HG03457 (cell line): Measurements from ENCODE around the gene RNF157.
"Not testable (repeated sequence)": the region's sequence is repeated elsewhere in the genome, so short reads cannot be mapped to it uniquely, and the experiment has no call there.

Experiments
- ATAC-seq: cut with Tn5 transposase; IDR thresholded peaks from one replicate; pipeline ENCODE4 v1.9.1; 2021; ENCODE audit warnings: moderate number of reproducible peaks; ENCODE audit not compliant: unreplicated experiment

Gene RNF157

DNA sequence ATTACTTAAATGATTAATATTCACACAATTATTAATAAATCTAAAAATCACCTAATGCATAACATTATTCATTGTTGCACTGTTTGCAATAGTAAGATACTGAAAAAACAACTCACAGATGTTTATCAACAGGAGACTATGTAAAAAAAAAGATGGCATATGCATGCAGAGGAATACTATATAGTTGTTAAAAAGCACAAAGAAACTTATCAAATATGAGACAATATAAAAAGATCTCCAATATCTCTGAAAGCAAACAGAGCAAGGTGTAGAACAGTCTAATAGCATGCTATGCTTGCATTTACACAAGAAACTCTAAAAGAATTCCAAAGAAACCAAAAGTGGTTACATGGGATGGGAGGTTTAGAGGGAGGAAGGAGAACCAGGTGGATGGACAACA lies 3.7 kb downstream of the RNF157 start:
- ATAC-seq = no peak

DNA sequence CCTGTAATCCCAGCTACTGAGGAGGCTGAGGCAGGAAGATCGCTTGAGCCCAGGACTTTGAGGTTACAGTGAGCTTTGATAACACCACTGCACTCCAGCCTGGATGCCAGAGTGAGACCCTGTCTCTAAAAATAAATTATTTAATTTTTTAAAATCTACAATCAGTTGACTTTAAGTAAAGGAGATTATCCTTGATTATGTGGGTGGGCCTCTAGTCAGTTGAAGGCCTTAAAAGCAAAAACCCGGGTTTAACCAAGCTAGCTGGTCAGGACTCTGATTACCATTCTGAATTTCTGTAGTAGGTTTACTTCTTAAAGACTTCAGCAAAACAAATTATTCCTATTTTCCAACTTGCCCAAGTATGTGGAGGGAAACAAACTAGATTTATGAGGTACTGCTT lies 4.4 kb downstream of the RNF157 start:
- ATAC-seq = no peak

DNA sequence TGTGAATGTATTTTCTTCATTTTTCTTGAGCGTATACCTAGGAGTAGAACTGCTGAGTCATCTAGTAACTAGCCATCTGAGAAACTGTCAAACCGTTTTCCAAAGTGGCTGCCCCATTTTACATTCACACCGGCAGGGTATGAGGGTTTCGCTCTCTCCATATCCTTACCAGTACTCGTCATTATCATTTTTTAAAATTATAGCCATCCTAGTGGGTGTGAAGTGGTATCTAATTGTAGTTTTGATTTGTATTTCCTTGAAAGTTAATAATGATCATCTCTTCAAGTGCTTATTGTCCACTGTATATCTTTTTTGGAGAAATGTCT lies 6.0 kb downstream of the RNF157 start:
- no peak for ATAC-seq

DNA sequence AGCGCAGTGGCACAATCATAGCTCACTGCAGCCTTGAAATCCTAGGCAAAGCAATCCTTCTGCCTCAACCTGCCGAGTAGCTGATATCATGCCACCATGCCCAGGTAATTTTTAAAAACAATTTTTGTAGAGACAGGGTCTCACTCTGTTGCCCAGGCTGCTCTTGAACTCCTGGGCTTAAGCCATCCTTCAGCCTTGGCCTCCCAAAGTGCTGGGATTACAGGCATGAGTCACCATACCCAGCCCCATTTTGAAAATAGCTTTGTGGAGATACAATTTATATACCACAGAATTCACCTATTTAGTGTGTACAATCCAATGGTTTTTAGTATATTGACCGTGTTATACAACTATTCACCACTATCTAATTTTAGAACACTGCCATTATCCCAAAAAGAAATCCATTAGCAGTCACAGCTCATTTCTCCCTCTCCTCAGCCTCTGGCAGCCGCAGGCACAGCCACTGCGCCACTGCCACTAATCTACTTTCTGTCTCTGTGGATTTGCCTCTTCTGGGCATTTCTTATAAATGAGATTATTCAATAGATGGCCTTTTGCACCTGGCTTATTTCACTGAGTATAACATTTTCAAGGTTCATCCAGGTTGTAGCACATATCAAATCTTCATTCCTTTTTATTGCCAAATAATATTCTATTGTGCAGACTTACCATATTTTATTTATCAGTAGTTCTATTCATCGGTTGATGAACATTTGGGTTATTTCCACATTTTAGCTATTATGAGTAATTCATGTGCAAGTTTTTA lies 6.5 kb downstream of the RNF157 start:
- no peak for ATAC-seq

DNA sequence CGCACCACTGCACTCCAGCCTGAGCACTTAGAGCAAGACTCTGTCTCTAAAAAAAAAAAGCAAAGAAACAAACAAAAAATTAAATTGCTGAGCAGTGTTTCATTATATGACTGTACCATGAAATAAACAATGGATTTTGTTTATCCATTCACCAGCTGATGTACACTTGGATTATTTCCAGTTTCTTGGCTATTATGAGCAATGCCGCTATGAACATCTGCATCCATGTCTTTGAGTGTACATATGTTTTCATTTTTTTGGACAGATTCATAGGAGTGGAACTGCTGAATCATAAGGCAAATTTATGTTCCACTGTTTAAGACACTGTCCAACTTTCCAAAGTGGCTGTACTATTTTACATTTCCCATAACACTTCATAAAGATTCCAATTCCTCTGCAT lies 8.0 kb downstream of the RNF157 start:
- ATAC-seq = no peak

DNA sequence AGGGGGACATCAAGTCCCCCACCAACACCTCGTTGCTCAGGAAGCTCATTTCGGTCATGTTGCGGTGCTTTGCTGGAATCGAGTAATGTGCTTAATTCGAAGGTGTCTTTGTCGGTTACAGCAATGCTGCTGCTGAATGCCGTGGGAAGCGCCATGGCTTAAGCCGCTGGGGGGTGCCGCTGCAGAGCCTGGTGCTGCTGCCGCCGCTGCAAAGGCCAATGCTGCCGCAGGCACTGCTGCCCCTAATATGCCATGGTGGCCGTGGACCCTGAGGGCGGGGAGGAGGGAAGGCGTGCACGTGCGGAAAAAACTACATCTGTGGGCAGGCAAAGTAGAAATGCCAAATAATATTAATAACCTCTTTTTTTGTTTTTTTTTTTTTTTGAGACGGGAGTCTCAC lies 13.5 kb downstream of the RNF157 start:
- not testable (repeated sequence) for ATAC-seq

DNA sequence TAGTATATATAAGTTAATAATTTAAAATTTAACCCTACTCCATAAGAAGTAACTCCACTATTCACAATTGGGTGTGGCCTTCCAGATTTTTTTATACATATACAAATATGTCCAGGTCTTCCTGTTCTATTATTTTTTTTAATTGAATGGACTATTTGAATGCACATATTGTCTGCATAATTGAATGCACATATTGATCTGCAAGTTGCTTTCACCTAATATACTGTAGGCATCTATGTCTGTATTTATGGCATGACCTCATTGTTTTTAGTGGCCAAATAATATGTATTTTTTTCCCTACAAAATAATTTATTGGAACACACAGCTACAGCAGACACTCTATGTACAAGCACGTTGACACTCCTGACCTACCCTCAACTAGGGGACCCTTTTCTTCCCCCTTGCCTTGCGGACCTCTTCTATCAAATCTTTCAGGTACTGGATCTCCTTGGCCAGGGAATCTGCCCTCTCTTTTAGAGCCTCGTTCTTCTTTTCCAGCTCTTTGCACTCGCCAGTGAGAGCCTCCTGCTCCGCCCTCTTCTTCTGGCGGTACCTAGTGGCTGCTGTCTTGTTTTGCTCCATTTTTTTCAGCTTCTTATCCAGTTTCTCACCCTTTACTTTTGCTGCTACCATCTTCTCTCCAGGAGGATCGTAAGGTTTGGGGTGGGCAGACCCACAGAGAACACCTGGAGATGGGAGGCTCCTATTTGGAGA lies 14.8 kb downstream of the RNF157 start:
- ATAC-seq = not testable (repeated sequence)

DNA sequence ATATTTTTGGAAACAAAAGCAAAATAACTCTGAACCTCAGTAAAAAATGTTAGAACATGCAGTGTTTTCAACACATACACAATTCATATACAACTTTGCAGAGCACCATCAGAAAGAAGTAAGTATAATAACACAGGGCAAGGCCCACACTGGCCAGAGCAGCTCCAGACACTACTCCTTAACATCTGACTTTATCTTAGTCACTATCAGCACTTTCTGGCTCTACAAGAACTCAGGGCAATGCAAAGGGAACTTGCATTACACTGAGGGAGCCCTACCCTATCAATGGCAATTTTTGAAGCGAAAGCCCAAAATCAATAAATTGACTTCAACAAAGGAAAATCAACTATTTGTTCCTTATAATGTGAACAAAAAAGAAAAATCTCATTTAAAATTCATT lies 16.5 kb downstream of the RNF157 start:
- ATAC-seq = no peak

DNA sequence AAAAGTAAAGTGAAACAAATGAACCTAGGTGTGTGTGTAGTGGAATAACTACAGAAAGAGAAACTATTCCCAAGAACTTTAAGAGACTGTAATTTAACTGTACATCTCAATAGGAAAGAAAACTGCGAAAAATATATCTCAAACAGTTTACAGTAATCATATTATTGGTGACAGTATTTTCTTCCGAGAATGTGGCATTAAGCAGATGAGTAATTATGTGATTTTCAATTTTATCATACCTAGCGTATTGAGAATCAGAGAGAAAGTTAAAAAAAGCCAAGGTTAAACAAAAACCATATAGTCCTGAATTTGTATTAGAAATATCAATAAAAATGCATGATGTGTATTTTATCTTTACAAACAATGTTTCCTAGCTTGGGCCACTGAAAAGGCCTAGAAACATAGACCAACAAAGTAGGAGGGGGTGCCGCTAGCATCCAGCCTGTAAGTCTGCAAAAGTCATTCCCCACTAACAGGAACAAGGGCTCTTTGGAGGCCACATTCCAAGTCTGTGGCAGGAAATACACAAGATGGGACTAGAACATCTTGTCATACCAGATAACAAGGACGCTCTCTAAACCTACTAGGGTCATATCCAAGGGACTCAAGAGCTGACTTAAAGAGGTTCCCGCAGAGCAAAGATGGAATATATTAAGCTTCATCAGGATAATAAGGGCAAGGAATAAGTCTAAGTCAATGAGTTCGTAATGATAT lies 20.5 kb downstream of the RNF157 start:
- ATAC-seq = no peak

DNA sequence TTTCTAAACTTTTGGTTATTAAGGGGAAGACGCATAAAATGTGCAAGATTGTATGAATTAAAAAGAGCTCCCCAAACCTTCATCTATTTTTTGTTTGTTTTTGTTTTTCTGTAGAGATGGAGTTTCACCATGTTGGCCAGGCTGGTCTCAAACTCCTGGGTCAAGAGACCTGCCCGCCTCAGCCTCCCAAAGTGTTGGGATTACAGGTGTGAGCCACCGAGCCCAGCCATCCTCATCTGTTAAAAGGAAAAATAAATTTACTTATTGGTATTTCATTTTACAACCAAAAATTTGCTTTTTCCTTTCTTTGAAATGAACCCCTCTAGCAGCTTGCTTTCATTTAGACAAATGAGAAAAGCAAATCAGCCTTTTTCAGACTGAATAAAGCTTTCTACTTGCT lies 23.2 kb downstream of the RNF157 start:
- no peak for ATAC-seq

DNA sequence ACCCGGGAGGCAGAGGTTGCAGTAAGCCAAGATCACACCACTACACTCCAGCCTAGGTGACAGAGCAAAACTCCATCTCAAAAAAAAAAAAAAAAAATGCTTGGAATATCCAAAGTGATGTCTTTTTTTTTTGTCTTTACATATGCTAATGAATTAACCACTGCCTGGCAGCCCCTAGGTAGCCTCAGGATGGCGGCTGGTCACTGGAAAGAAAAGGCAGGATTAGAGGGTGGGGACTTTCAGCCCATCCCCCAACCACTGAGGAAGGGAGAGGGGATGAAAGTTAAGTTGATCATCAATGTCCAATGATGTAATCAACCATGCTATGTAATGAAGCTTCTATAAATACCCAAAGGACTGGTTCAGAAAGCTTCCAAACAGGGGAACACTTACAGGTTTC lies 26.8 kb downstream of the RNF157 start:
- no peak for ATAC-seq

DNA sequence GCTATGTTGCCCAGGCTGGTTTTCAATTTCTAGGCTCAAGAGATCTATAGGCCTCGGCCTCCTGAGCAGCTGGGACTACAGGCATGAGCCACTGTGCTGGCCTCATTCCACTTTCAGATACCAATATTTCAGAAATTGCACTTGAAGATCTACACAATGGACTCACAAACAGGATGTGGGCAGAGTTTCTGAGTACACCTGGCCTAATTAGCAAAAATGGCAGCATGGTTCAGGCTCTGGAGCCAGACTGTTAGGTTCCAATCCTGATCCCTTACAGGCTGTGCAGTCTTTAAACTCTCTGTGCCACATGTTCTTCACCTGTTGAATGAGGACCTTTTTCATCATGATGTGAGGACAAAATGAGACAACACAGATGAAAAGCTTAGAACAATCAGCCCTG lies 32.2 kb downstream of the RNF157 start:
- ATAC-seq = no peak

DNA sequence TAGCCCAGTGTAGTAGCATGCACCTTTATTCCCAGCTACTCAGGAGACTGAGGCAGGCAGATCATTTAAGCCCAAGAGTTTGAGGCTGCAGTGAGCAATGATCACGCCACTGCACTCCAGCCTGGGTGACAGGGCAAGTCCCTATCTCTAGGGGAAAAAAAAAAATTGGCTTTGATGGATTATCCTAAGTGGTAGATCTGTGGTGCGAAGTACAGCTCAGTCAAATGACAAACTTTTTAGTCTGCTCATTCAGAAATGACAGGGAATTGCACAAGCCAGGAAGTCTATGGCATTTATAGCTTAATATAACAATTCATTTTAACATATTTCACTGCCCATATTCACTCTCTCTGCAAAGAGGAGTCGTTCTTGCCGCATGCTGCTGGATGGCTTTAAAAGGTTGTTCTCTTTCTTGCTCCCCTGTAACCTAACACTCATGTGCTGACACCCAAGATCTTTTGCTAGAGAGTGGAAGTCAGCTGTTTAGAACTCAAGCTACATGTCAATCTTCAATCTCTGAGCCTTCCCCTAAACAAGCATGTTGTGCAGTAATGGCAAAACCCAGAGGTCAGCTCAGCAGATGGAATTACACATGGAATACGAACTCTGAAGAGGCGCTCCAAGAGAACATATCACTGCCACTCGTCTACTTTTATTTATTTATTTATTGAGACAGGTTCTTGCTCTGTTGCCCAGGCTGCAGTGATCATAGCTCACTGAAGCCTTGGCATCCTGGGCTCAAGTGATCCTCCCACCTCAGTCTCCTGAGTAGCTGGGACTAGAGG lies 32.8 kb downstream of the RNF157 start:
- no peak for ATAC-seq

DNA sequence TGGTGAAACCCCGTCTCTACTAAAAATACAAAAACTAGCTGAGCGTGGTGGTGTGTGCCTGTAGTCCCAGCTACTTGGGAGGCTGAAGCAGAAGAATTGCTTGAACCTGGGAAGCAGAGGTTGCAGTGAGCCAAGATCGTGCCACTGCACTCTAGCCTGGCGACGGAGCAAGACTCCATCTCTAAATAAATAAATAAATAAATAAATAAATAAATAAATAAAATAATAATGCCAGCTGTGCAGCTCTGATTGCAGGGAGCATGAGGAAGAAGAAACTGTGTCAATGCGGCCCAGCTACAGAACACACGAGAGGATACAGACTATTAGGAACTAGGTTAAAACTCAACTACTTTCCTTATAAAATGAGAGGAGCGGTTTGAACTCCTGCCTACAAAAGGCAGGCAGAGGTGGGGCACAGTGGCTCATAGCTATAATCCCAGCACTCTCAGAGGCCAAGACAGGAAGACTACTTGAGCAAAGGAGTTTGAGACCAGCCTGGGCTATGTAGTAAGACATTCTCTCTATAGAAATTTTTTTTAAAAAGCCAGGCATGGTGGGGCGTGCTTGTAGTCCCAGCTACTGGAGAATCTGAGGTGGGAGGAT lies 34.6 kb downstream of the RNF157 start:
- not testable (repeated sequence) for ATAC-seq

DNA sequence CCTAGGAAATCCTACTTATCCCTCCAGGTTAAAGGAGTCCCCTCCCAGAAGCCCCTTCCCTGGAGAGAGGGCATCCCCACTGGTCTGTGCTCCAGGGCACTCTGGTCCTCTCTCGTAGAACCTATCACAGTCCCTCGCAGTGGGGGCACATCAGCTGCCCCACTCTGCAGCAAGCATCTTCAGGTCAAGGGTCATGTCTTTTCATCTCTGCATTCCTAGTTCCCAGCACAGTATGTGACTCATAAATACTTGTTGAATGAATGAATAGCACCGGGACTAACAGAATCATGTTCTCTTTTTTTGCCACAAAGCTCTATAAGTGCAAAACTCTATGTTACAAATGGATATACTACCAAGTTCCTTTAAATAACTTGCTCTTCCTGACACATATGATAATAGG lies 36.0 kb downstream of the RNF157 start:
- ATAC-seq = no peak

DNA sequence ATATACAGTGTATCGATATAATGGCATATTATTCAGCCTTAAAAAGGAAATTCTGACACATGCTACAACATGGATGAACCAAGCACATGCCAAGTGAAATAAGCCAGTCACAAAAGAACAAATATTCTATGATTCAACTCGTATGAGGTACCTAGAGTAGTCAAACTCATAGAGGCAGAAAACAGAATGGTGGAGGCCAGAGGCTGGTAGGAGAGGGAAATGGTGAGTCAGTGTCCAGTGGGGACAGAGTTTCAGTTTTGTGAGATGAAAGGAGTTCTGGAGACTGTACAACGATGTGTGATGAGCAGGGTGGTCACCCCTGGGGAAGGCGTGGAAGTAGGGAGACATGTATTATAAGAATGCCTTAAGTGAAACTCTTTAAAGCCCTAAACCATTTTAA lies 39.9 kb downstream of the RNF157 start:
- no peak for ATAC-seq

DNA sequence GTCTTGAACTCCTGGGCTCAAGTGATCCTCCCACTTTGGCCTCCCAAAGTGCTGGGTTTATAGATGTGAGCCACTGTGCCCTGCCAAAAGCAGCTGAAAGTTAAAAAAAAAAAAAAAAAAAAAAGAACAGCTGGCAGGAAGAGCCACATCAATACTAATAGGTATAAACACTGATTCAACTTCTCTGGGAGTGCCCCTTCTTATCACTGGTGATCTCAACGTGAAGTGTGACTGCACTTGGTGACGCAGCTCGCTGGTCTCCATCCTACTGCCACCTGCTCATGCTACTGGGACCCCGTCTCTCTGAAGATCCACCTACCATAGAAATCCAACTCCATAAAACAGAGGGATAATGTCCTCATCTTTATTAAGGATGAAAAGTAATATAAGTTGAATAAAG lies 40.8 kb downstream of the RNF157 start:
- no peak for ATAC-seq

DNA sequence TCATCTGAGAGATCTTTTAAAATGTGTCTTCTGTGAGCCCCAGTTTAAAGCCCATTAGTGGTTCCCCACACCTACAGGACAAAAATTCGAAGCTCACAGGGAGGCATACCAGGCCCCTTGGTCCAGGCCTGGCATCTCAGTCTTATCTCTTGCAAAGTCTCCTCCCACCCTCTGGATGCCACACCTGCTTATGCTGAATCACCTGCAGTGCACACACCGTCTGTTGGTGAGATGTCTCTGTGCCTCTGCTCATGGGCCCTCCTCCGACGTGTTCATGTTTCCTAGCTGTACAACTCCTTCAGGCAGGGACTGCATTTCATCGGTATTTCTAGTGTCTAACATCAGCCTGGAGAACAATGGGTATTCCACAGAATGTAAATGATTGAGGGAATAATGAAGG lies 41.6 kb downstream of the RNF157 start:
- no peak for ATAC-seq

DNA sequence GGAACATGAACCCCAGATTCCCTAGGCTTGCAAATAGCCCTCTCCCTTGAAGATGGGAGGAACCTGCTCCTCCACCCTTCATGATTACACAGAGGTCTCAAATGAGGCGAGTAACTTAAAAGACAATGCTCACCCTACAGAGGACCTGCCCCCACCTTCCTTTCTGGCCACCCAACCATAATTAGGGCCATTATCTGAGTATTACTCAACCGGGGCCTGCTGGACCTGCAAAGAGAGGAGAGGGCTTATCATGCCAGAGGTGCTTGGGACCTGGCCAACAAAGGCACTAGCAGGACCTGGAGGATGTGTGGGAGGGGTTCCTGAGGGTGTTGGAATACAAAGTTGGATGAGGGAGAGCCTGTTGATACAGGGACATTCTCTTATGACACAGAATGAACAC lies 42.4 kb downstream of the RNF157 start:
- no peak for ATAC-seq

DNA sequence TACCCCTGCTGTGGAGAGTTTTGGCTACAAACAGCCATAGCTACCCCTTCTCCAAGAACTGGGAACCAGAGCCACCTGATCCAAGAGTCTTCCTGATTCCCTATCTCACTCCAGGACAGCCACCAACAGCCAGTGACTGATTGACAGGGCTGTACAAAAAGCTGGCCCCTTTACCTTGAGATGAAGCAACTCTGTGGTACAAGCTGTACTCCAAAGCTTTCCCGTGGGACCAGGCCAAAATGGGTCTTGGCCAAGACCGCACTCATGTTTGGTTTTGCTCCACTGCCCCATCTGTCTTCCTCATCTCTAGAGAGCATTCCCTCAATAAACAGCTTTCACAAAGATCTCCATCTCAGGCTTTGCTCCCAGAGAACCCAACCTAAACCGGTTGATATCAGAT lies 43.6 kb downstream of the RNF157 start:
- ATAC-seq = no peak
